Skin of body (tissue), 2 donors: ENCODE measurements around the gene KCNMA1. TPM values are rescaled to one million over a fixed set of nuclear protein-coding genes. Genes with fewer than 3 reads are reported as not detected.

Experiments
- DNase-seq: peaks from one replicate; lab custom pipeline; 2025; lab: John Stamatoyannopoulos, UW
- total RNA-seq: library from RNA; depleted of rRNA; stranded (reverse); fragments of >200 nt; gene quantifications from one replicate; pipeline ENCODE4 v1.2.3, GENCODE V29; 2014

Gene KCNMA1
- total RNA-seq, 1 donor from 2014 or later, result 11.7 TPM

DNA sequence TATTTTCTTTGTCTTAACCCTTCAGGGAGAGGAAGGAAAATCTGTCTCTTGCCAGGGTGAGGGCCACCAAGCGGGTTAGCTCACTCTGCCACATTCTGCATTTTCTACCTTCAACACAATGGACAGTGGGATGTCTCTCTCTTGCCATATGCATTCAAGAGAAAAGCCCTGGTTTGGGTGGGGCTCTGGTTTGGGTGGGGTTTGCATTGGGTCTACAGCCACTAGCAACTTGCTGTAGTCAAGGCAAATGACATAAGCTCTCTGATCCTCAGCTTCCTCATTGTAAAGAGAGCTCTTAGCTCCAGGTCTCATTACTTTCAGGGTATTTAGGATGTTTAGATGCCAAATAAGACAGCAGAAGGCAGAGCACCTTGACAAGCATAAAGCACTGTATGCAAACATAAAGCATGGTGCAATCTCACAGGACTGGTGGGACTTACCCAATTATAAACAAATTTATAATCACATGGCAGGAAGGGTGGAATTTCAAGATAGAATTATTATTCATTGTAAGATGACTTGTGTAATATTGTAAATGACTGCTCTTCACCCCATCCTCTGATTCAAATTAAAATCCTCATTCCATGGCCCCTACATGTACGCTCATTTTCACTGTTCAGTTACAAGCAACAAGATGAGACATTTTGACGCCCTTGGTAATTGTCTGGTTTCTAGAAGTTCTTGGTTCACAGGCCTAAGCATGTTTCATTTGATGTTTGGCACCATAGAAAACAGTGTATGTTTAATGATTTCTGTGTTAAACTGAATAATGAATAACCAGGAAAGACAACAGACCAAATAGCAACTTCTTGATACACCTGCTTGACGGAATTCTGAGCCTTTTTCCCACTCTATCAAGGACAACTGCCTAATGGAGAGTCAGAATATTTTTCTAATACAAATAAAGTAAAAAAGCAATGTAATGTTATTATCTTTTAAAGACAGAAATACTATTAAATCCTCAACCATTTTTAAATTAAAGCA, 258.9 kb downstream of the KCNMA1 start:
- DNase-seq, result no peak

DNA sequence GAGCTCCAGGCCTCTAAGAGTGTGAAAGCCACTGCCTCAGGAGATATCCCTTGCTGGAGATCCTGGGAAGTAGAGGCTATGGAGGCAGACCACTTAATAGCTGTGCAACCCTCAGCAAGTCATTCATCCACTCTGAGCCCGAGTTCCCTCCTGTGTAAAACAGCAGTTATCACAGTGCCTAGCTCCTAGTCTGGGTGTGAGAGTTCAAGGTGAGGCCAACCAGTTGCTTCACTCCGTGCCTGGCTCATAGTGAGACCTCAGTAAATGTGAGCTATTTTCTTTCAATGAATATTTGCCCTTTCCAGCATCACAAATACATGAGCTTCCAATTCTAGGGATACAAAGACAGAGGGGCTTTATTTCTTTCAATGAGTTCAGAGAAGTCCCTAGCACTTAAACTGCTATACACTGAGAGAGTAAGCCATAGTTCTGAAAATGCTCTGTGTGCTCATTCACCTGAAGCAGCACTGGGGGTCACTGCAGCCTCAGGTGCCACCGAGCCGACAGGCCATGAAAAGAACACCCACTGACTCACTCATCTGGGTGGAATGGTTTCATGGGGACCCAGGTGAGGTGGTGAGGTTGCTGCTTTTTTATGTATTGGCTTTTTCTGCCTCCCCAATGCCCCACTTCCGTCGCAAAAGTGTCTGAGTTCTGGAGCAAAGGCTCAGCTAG, 259.8 kb downstream of the KCNMA1 start:
- no peak for DNase-seq

DNA sequence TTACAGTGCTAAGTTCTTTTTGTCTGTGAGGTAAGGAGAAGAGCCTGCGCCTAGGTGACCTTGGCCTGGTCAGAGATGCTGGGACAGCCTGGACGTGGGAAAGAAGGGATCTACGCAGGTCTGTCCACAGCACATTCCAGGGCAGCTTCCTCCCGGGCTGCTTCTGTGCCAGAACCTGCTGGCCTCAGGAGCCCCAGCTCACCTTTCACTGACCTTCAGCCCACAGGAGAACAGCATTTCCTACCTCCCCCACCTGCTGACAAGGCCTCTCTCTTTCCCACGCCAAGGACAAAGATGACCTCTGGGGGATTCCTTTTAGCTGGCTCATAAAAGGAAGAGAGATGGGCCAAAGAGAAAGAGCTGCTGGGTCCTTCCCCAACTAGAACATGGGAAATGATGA, 260.6 kb downstream of the KCNMA1 start:
- no peak for DNase-seq

DNA sequence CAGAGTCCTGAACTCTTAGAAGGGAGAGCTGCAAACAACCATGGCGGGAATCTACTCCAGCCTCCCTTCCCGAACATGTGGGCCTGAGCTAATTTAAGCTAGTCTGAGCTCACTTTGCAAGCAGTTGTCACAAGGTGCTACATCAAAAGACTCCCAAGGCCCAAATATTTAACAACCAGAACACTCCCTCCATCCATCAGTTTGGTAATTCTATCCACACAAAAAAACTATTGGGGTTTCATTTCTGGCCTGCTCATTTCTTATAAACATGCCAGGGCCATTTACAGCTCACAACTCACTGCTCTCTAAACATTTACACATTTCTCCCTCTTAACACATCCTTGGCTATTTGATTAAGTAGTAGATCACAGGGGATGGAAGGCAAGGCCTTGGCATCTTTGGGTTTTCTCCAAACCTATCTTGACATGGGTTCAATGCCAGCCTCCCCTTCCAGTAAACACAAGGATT, 263.4 kb downstream of the KCNMA1 start:
- DNase-seq, result no peak

DNA sequence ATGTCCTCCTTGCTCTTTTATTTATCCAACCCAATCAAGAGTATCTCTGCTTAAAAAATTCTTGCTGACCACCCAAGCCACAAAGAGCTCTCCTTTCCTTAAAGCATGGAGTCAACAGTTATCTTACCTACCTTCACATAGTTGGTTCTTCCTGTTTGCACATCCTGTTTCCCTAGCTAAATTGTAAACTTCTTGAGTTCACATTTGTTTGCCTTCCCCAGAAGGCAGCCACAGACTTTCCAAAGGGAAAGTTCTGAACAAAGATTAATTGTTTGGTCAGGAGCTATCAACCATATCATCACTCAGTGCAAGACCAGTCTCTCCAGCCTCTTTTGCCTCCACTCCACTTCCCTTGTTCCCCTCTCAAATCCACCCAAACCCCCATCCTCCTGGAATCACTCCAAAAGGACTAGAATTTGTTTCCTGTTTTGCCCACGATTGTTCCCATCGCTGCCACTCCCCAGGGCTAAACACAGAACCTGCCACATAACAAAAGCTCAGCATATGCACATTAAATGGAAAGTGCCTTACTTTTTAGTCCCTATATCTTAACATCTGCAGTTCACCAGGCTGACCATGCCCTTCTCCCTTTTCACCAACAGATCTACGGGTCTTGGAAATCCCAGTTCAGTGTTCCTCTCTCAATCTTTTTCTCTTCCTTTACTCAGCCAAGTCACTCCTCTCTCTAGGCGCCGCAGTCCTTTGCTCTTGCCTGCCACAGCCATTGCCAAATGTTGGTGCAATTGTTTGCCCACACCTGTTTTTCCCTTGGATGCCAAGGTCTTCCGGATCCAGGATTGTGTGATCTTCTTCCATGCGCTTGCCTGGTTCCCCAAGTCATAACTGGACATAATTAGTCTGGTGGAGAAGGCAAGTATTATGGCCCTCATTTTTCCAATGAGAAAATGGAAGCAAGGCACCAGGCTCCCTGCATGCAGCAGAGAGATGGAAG, 265.5 kb downstream of the KCNMA1 start:
- no peak for DNase-seq

DNA sequence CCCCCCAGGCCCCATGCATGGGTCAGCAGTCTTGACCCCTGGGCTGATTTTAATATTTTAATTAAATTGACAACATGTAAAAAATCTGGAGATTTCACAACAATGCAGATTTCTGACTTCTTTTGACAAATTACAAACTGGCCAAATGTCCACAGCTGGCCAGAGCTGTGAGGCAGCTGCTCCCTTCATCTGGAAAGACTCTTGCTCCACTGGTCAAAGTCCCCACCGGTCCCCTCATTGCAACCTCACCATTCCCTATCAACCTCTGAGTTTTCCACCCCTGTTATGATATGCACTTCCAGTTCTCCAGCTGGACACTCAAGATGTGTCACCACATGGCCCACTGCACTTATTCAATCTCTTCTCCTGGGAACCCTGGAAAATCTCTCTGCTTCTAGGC, 266.2 kb downstream of the KCNMA1 start:
- DNase-seq, result no peak

DNA sequence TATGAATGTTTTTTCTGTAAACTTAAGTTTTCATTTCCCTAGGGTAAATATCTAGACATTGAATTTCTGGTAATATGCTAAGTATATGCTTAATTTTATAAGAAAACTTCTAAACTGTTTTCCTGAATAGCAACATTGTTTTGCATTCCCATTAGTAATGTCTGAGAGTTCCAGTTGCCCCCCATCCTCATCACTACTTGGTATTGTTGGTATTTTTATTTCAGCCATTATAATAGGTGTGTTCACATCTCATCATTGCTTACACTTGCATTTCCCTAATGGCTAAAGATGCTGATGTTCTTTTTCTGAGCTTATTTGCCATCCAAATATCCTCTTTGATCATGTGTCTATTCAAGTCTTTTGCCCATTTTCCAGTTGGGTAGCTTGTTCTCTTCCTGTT, 269.6 kb downstream of the KCNMA1 start:
- DNase-seq, result no peak

DNA sequence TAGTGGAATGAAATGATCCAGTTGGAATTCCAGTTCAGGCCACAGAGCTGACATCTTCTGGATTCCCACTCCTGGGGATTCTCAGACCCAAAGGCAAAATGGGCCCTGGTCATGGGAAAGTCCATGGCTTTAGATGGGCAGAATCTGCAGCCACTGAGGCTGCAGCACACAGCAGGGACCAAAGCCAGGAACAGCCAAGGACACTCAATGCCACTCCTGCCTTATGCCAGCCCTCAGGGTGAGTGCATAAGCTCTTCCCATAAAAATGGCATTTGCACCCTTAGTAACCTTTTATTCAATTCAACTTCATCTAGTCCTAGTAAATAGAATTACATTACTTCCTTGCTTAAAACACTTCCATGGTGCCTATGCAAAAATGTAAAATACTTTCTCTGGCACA, 274.4 kb downstream of the KCNMA1 start:
- DNase-seq, result no peak

DNA sequence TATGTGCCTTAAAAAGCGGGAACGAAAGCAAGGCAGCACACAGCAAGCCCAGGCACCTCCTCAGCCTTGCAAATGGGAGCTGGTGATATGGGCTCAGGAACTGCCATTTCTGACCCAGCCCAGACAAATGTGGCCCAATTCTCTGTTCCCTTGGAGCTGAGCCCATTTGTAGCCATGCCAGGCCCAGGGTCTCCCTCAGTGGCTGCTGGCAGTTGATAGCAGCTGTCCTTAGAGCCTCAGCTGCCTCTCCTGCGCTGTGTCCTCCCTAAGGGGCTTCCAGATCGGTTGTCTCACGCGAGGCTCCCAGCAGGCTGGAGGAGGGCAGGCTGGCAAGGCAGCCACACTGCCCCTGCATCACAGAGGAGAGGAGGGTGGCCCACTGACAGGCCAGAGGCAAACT, 275.8 kb downstream of the KCNMA1 start:
- no peak for DNase-seq

DNA sequence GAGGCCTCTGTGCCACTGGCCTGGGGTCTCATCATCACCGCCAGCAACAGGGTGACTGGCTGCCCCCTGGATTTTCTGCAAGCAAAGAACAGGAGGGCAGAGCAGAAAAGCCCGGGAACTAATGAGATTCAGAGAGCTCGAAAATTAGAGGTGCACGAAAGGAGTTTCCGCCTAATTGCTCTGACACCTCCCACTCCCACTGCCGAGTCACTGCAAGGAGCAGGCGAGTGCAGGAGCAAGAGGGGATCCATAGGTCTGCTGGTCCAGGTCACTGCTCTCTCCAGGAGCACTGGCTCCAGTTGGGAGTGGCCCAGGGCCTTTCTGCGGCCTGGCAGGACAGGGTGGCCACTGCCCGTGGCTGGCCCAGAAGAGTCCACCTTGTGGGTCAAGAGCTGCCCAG, 276.2 kb downstream of the KCNMA1 start:
- no peak for DNase-seq

DNA sequence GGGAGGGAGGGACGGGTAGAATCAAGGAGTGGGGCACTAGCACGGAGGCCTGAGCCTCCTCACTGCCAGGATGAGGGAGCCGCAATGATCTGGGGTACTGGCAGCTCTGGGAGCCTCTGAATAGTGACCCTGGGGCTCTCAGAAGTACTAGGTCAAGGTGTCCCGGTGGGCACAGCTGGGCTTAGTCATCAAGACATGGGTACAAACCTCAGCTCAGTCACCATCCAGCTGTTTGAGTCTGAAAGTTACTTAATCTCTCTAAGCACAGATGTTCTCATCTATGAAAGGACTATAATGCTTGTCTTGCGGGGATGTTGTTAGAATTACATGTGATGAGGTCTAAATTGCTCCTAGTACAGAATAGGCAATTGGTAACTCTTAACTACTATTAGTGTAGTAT, 276.8 kb downstream of the KCNMA1 start:
- DNase-seq, result no peak

DNA sequence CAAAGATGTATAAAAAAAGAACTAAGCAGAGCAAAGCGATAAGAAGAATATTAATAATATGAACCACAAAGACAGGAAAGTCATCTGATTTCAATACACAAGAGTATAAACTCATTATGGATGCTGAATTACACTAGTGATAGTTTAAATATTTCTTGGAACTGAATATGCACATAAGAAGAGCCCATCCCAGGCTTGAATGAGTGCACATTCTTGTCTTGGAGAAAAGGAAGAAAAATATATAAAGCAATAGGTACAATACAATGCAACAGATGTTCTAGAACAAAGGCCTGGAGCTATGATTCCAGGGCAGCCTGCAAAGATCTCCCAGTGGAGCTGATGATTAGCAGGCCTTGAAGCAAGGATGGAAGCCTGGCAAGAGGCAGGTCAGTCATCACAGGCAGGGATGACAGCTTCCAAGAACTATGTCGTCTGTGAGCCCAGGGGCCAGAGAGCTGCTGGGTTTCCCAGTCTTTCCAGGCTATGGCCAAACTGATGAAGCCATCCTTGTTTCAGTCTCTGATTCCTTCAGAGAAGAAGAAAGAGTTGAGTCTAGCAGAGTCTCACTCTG, 277.6 kb downstream of the KCNMA1 start:
- no peak for DNase-seq

DNA sequence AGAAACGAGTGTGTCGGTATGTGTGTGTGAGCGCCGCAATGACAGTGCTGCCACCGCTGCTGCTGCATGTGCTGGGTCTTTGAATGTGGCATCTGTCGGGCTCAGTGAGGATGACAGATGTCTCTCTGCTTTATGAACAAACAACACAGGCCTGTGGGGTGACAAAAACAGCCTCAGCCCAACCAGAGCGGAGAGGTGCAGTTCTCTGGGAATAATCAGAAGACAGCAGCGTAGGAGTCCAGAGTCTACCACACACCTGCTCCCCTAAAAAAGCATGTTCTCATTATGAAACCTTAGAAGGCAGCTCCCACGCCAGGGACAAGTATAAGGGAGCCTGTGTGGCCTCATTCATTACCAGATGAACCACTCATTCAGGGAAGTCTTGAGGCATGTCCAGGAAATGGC, 278.3 kb downstream of the KCNMA1 start:
- DNase-seq, result no peak

DNA sequence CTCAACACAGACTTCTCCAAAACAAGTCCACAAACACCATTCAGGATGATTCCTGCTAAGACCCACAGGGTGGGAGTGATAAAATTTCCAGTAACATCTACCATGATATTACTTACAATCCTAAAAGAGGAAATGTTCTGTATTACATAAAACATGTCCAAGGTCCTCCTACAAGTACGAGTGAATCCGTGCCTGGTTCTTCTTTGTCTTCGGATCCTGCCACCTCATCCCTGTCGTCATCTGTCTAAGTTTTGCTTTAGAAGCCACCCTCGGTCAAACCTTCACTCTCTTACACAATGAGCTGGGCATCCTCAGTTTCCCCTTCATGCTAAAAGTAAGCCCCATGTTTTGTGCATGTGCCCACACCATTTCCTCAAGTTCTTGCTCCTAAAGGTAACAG, 279.0 kb downstream of the KCNMA1 start:
- DNase-seq, result no peak

DNA sequence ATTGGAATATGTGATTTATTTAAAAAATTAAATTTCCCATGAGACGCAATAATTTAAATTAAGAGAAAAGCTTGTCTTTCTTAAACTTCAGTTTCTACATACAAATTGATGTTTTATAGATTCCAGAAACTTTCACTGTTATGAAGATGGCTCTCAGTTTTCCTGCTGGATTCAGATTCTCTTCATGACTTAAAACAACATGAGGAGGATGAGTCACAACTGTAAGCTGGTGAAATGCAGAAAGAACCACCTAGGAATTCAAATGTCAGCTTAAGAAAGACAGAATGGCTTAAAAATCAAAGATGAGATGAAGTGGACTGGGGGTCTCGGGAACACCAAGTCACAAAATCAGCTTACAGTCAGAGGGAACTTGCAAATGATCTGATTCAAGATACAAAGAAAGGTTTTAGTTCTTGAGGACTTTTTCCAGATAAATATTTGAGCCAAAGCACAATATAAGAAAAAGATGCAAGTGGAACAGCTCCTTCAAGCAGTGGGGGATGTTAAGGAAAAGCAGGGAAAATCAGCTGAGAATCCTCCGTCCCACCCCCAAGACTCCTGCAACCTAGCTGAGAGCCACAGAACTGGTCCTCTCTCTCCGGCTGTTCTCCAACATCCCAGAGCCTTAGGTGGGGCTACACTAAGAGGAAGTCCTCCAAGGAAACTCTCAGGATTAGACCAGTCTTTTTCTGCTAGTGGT, 279.8 kb downstream of the KCNMA1 start:
- no peak for DNase-seq

DNA sequence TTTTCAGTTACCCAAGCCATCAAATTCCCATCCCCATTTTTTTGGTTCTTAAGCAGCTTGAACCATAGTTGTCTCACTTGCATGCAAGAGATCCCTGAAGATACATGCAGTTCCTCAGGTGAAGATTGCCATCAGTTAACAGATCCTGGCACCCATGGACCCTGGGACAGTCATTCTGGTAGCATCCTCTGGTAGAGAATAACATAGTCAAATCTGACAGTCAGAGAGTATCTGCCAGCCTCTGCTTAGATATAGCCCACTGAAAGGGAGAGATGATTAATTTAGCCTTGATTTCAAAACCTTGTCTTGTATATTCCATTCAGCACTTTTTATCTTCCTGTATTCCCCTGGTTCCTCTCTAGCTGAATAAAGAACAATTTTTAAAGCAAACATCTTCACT, 280.4 kb downstream of the KCNMA1 start:
- DNase-seq, result no peak

DNA sequence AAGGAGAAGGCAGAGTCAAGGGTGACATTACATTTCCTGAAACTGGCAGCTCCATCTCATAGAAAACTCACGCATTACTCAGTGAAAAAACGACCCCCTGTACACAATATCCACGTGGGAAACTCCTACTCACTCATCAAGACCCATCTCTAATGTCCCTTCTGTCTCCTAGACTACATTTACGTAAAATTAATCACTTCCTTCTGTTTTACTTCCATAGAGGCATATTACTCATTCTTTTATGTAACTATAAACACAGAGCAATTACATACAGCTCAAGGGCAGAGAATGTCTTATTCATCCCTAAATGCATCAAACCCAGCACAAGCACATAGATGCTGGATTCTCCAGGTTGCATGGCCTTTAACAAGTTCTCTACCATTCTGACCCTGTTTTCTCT, 281.8 kb downstream of the KCNMA1 start:
- DNase-seq, result no peak

DNA sequence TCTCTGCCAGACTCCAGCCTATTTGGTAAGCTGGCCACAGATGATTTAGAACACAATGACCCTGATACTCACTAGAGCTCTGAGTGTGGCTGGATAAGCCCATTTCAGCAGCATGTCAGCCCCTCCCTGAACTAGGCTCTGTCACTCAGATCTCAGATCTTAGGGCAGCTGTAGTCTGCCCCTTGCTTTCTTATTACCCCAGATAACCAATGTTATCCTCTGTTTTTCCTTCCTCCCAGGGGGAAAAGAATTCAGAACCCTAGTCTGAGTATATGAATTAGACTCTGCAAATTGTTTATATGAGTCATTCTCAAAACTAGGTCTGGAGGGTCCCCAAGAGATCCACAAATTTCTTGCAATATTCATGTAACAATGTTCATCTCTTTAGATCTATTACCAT, 286.2 kb downstream of the KCNMA1 start:
- DNase-seq, result no peak

DNA sequence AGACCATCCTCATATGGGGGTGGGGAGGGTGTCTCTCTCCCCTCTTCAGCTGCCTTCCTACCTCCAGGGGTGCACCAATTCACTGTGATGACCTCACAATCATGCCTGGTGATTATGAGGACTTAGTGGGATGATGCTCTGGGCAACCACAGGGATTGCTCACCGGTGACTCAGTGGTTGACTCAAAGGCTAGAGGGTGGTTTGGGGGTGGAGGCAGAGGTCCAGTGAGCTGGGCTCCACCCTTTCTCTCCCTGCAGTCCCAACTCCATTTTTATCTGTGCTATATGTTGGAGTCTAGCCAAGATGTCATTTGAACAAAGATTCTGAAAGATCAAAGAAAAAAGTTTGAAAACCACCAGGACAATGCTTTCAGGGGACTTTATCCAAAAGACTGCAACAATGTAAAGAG, 286.9 kb downstream of the KCNMA1 start:
- no peak for DNase-seq

DNA sequence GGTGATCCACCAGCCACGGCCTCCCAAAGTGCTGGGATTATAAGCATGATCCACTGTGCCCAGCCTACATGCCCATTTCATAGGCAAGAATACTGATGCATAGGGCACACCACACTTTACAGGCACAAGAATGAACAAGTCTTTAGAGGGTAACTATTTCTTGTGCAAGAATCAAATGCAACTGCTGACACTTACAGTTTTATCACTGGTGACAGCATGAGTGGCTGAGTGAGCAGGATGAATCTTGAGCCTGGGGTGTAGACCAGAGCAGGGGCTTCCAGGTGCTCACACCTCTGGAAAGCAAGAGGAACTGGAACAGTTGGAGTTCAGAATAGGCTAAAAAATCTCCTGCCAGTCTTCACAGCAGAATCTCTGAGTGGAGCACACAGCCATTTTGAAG, 287.5 kb downstream of the KCNMA1 start:
- no peak for DNase-seq

DNA sequence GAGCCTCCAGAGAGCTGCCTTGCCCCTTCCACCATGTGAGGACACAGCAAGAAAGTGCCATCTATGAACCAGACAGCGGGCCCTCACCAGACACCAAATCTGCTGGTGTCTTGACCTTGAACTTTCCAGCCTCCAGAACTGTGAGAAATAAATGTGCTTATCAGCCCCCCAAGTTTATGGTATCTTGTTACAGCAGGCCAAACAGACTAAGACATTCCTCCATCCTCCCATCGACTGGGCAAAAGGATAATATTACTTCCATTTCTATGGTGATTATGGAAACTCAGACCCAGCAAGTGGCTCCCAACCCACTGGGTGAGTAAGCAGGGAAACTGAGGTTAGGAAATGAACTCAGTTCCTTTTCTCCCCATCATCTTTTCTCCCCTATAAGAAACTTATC, 288.4 kb downstream of the KCNMA1 start:
- no peak for DNase-seq
